HEK293 (cell line): Measurements from ENCODE around the gene MMP21.
A peak's percentile ranks its signal among the peaks of the same experiment; 100 is the strongest.

Experiments
- CTCF ChIA-PET: fragments of 350-600 bp; formaldehyde crosslinking; extraction: SDS; loops from one replicate; lab custom pipeline; 2021; ENCODE audit warnings: antibody characterized with exemption; lab: Yijun Ruan, JAX
- POLR2A ChIA-PET: fragments of 300-600 bp; formaldehyde crosslinking; extraction: SDS; loops from one replicate; lab custom pipeline; 2020; ENCODE audit warnings: antibody characterized with exemption, inconsistent platforms; lab: Yijun Ruan, JAX
- H3K27ac ChIP-seq: fragments of 200-500 bp; sonication (Bioruptor generic); 2 replicates; pipeline ENCODE4 v1.5.1; 2014; ENCODE audit warnings: low read depth, low read length, control low read depth, inconsistent platforms; ENCODE audit errors: extremely low read depth
- H3K36me3 ChIP-seq, 2 experiments: fragments of 200-500 bp in 1 of 2; sonication (Bioruptor generic) in 1 of 2; 1 replicate in 1 of 2; 2 replicates in 1 of 2; pipeline ENCODE4 v1.5.1; 2014 to 2017; ENCODE audit warnings: inconsistent platforms in 2 of 2, low read length in 2 of 2; ENCODE audit not compliant: control insufficient read depth in 2 of 2, insufficient read depth in 1 of 2
- H3K4me1 ChIP-seq: fragments of 200-500 bp; sonication (Bioruptor generic); 2 replicates; pipeline ENCODE4 v1.5.1; 2014; ENCODE audit warnings: mild to moderate bottlenecking, low read length, inconsistent platforms; ENCODE audit not compliant: control insufficient read depth, insufficient read depth
- H3K4me3 ChIP-seq: 2 replicates; pipeline ENCODE4 v1.5.1; 2011; ENCODE audit warnings: low read depth, mild to moderate bottlenecking, control low read depth, low read length, moderate library complexity
- H3K9me3 ChIP-seq: fragments of 200-500 bp; sonication (Bioruptor generic); 2 replicates; pipeline ENCODE4 v1.5.1; 2014; ENCODE audit warnings: low read depth, low read length, inconsistent platforms; ENCODE audit not compliant: control insufficient read depth, insufficient read depth
- GLIS1 ChIP-seq: fragments of 450-650 bp; formaldehyde crosslinking; IDR thresholded peaks from 2 replicates; pipeline ENCODE4 v1.5.1; 2016; ENCODE audit warnings: missing biosample characterization, missing genetic modification characterization
- GLIS2 ChIP-seq: fragments of 450-650 bp; formaldehyde crosslinking; IDR thresholded peaks from 2 replicates; pipeline ENCODE4 v1.5.1; 2016; ENCODE audit warnings: missing biosample characterization, missing genetic modification characterization
- KLF1 ChIP-seq: fragments of 450-650 bp; formaldehyde crosslinking; IDR thresholded peaks from 2 replicates; pipeline ENCODE4 v1.5.1; 2016; ENCODE audit warnings: missing biosample characterization, missing genetic modification characterization
- SALL2 ChIP-seq: fragments of 450-650 bp; formaldehyde crosslinking; IDR thresholded peaks from 2 replicates; pipeline ENCODE4 v1.5.0; 2017; ENCODE audit warnings: missing biosample characterization, mild to moderate bottlenecking, missing genetic modification characterization, borderline replicate concordance
- SCRT2 ChIP-seq: fragments of 450-650 bp; formaldehyde crosslinking; IDR thresholded peaks from 2 replicates; pipeline ENCODE4 v1.5.1; 2016; ENCODE audit warnings: missing biosample characterization, missing genetic modification characterization
- WT1 ChIP-seq: fragments of 450-650 bp; formaldehyde crosslinking; IDR thresholded peaks from 2 replicates; pipeline ENCODE4 v1.5.1; 2016; ENCODE audit warnings: missing biosample characterization, missing genetic modification characterization
- YY1 ChIP-seq: fragments of 450-650 bp; formaldehyde crosslinking; IDR thresholded peaks from 2 replicates; pipeline ENCODE4 v1.5.1; 2018; ENCODE audit warnings: missing biosample characterization, missing genetic modification characterization
- ZNF335 ChIP-seq: fragments of 450-650 bp; formaldehyde crosslinking; conservative IDR thresholded peaks from 2 replicates; pipeline ENCODE4 v1.5.1; 2016; ENCODE audit warnings: missing biosample characterization, missing genetic modification characterization
- ZNF510 ChIP-seq: fragments of 450-650 bp; formaldehyde crosslinking; IDR thresholded peaks from 2 replicates; pipeline ENCODE4 v1.5.1; 2018; ENCODE audit warnings: mild to moderate bottlenecking, missing genetic modification characterization, missing biosample characterization; ENCODE audit not compliant: insufficient replicate concordance
- ZNF660 ChIP-seq: fragments of 450-650 bp; IDR thresholded peaks from 2 replicates; pipeline ENCODE4 v1.5.1; 2018; ENCODE audit warnings: missing biosample characterization, mild to moderate bottlenecking, missing genetic modification characterization
- TF ChIP-seq, protein P1 (sequence below): fragments of 450-650 bp; formaldehyde crosslinking; IDR thresholded peaks from 2 replicates; pipeline ENCODE4 v1.5.1; 2016; ENCODE audit warnings: missing biosample characterization, missing genetic modification characterization
- TF ChIP-seq, protein P2 (sequence below): fragments of 450-650 bp; formaldehyde crosslinking; IDR thresholded peaks from 2 replicates; pipeline ENCODE4 v1.5.1; 2017; ENCODE audit warnings: missing biosample characterization, mild to moderate bottlenecking, missing genetic modification characterization, moderate library complexity
- TF ChIP-seq, protein P3 (sequence below): fragments of 450-650 bp; formaldehyde crosslinking; IDR thresholded peaks from 2 replicates; pipeline ENCODE4 v1.5.1; 2016; ENCODE audit warnings: missing biosample characterization, missing genetic modification characterization
- TF ChIP-seq, protein P4 (sequence below): fragments of 450-650 bp; formaldehyde crosslinking; conservative IDR thresholded peaks from 2 replicates; pipeline ENCODE4 v1.5.1; 2016; ENCODE audit warnings: low read depth, missing biosample characterization, missing genetic modification characterization

Gene MMP21

DNA sequence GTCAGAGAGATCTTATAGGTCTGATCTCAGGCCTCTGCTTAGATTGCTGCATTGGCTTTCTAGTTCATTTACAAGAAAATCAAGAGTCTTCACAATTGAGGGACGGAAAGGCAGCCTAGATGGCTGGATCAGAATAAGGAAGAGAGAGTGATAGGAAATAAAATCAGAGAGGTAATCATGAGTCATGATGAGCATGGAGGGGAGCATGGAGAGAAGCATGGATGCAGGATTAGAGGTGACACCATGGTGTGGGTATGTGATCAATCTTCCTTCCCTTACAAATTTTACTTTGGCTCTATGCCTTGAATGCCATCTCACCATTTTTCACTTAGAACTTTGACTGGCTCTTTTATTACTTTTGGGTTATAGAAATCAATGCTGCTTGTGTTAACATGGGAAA lies 49.1 kb upstream of the MMP21 start (continued):
- no peak for TF ChIP-seq ZNF510 (tag by site-specific recombination)
- TF ChIP-seq, all 188 proteins: peak for 7

DNA sequence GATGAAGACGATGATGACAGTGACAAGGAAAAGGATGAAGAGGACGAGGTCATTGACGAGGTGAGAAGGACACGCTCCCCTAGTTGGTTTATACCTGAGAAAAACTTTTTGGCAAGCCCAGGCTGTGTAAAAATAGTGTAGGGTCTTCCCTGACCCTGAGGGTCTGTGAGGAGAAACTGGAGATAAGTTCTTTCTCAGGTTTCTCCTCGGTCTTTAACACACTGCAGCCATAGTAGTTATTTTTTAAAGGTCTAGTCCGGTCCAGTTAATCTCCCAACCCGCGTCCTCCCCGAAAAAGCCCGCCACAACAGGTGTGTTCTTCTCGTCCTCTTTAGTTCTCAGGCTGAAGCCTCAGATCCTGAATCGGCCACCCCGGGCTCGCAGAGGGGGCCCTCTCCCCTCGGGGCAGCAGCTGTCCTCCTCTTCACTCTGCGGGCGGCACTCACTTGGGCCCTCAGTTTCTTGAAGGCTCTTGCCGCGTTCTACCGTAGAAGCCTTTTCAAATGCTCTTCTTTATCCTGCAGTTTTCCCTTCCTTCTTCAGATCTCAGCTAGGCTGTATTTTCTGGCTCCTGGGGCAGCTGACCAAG lies 48.1 kb upstream of the MMP21 start:
- POLR2A ChIA-PET, result interaction anchor here (0.5 to 2.2 kb wide), 6 partner anchors 8 to 116 kb away, joined by 3 to 6 read pairs (median 3); no protein-coding TSS in a partner anchor

More for the DNA sequence above, 48.1 kb upstream of the MMP21 start:
- CTCF ChIA-PET, result interaction anchor here (1.2 kb wide), 1 partner anchor 42 kb away, joined by 5 read pairs; no protein-coding TSS in a partner anchor
- H3K4me3 ChIP-seq, result peak overlapping the region; percentile 89
- TF ChIP-seq SCRT2 (tag by site-specific recombination), result 0 out of 2 replicates have a peak, but pooled peaks have one; percentile 29
- TF ChIP-seq, protein P1, sequence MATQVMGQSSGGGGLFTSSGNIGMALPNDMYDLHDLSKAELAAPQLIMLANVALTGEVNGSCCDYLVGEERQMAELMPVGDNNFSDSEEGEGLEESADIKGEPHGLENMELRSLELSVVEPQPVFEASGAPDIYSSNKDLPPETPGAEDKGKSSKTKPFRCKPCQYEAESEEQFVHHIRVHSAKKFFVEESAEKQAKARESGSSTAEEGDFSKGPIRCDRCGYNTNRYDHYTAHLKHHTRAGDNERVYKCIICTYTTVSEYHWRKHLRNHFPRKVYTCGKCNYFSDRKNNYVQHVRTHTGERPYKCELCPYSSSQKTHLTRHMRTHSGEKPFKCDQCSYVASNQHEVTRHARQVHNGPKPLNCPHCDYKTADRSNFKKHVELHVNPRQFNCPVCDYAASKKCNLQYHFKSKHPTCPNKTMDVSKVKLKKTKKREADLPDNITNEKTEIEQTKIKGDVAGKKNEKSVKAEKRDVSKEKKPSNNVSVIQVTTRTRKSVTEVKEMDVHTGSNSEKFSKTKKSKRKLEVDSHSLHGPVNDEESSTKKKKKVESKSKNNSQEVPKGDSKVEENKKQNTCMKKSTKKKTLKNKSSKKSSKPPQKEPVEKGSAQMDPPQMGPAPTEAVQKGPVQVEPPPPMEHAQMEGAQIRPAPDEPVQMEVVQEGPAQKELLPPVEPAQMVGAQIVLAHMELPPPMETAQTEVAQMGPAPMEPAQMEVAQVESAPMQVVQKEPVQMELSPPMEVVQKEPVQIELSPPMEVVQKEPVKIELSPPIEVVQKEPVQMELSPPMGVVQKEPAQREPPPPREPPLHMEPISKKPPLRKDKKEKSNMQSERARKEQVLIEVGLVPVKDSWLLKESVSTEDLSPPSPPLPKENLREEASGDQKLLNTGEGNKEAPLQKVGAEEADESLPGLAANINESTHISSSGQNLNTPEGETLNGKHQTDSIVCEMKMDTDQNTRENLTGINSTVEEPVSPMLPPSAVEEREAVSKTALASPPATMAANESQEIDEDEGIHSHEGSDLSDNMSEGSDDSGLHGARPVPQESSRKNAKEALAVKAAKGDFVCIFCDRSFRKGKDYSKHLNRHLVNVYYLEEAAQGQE (tag by site-specific recombination), result 0 out of 2 replicates have a peak, but pooled peaks have one; percentile 19
- TF ChIP-seq WT1, result peak; percentile 25; the same call in 1 of the 2 replicates
- peak; percentile 66 for TF ChIP-seq GLIS1 (tag by site-specific recombination)
- TF ChIP-seq SALL2, result no peak
- TF ChIP-seq ZNF335 (tag by site-specific recombination), result peak; percentile 89
- no peak for TF ChIP-seq KLF1 (tag by site-specific recombination)
- TF ChIP-seq, protein P2, sequence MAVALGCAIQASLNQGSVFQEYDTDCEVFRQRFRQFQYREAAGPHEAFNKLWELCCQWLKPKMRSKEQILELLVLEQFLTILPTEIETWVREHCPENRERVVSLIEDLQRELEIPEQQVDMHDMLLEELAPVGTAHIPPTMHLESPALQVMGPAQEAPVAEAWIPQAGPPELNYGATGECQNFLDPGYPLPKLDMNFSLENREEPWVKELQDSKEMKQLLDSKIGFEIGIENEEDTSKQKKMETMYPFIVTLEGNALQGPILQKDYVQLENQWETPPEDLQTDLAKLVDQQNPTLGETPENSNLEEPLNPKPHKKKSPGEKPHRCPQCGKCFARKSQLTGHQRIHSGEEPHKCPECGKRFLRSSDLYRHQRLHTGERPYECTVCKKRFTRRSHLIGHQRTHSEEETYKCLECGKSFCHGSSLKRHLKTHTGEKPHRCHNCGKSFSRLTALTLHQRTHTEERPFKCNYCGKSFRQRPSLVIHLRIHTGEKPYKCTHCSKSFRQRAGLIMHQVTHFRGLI (tag by site-specific recombination), result peak; percentile 38; the same call in 1 of the 2 replicates
- no peak for TF ChIP-seq ZNF660 (tag by site-specific recombination)
- TF ChIP-seq, protein P3, sequence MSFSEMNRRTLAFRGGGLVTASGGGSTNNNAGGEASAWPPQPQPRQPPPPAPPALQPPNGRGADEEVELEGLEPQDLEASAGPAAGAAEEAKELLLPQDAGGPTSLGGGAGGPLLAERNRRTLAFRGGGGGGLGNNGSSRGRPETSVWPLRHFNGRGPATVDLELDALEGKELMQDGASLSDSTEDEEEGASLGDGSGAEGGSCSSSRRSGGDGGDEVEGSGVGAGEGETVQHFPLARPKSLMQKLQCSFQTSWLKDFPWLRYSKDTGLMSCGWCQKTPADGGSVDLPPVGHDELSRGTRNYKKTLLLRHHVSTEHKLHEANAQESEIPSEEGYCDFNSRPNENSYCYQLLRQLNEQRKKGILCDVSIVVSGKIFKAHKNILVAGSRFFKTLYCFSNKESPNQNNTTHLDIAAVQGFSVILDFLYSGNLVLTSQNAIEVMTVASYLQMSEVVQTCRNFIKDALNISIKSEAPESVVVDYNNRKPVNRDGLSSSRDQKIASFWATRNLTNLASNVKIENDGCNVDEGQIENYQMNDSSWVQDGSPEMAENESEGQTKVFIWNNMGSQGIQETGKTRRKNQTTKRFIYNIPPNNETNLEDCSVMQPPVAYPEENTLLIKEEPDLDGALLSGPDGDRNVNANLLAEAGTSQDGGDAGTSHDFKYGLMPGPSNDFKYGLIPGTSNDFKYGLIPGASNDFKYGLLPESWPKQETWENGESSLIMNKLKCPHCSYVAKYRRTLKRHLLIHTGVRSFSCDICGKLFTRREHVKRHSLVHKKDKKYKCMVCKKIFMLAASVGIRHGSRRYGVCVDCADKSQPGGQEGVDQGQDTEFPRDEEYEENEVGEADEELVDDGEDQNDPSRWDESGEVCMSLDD, result peak; percentile 2; the same call in 1 of the 2 replicates
- TF ChIP-seq GLIS2 (tag by site-specific recombination), result peak; percentile 33; the same call in 1 of the 2 replicates
- TF ChIP-seq, protein P4, sequence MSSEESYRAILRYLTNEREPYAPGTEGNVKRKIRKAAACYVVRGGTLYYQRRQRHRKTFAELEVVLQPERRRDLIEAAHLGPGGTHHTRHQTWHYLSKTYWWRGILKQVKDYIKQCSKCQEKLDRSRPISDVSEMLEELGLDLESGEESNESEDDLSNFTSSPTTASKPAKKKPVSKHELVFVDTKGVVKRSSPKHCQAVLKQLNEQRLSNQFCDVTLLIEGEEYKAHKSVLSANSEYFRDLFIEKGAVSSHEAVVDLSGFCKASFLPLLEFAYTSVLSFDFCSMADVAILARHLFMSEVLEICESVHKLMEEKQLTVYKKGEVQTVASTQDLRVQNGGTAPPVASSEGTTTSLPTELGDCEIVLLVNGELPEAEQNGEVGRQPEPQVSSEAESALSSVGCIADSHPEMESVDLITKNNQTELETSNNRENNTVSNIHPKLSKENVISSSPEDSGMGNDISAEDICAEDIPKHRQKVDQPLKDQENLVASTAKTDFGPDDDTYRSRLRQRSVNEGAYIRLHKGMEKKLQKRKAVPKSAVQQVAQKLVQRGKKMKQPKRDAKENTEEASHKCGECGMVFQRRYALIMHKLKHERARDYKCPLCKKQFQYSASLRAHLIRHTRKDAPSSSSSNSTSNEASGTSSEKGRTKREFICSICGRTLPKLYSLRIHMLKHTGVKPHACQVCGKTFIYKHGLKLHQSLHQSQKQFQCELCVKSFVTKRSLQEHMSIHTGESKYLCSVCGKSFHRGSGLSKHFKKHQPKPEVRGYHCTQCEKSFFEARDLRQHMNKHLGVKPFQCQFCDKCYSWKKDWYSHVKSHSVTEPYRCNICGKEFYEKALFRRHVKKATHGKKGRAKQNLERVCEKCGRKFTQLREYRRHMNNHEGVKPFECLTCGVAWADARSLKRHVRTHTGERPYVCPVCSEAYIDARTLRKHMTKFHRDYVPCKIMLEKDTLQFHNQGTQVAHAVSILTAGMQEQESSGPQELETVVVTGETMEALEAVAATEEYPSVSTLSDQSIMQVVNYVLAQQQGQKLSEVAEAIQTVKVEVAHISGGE (tag by site-specific recombination), result 0 out of 2 replicates have a peak, but pooled peaks have one; percentile 15
- 0 out of 2 replicates have a peak, but pooled peaks have one; percentile 12 for TF ChIP-seq YY1
- H3K9me3 ChIP-seq, result no peaks in the 10 kb centered on the region
- H3K36me3 ChIP-seq, result peaks cover 22 to 43% of the 10 kb centered on the region in 2 experiments
- H3K4me1 ChIP-seq, result peaks cover 10% of the 10 kb centered on the region; the same call in 1 of the 2 replicates
- H3K27ac ChIP-seq, result peak overlapping the region; percentile 93
